HG02610 (cell line): ENCODE measurements around the gene SELENOI.
"Not testable (repeated sequence)": the region's sequence is repeated elsewhere in the genome, so short reads cannot be mapped to it uniquely, and the experiment has no call there.

Experiments used
- ATAC-seq: cut with Tn5 transposase; IDR thresholded peaks from one replicate; pipeline ENCODE4 v1.9.1; 2021; ENCODE audit warnings: mild to moderate bottlenecking, moderate library complexity; ENCODE audit not compliant: unreplicated experiment

Gene SELENOI

GRCh38 chr2:26345545-26346453 lies at the start of gene SELENOI:
Gene SELENOI, plus strand, starts transcription at chr2:26346143. Its CDS starts 90 bp downstream, at chr2:26346233.
- ATAC-seq = peak; percentile 95

GRCh38 chr2:26297061-26297460 lies 48.9 kb upstream of the SELENOI start:
- ATAC-seq = no peak

GRCh38 chr2:26298286-26298637 lies 47.7 kb upstream of the SELENOI start:
- ATAC-seq = peak; percentile 7

GRCh38 chr2:26298638-26299393 lies 47.1 kb upstream of the SELENOI start:
- peak; percentile 51 for ATAC-seq

- ATAC-seq = peak; percentile 51
These were observed 46.4 kb upstream of the SELENOI start for GRCh38 chr2:26299471-26300101.

- no peak for ATAC-seq
These were observed 45.6 kb upstream of the SELENOI start for GRCh38 chr2:26300234-26300925.

GRCh38 chr2:26302846-26303245 lies 43.1 kb upstream of the SELENOI start:
- ATAC-seq = no peak

GRCh38 chr2:26305094-26305493 lies 40.8 kb upstream of the SELENOI start:
- ATAC-seq = not testable (repeated sequence)

GRCh38 chr2:26305540-26305939 lies 40.4 kb upstream of the SELENOI start:
- no peak for ATAC-seq

GRCh38 chr2:26309921-26310320 lies 36.0 kb upstream of the SELENOI start:
- no peak for ATAC-seq

- no peak for ATAC-seq
These were observed 33.5 kb upstream of the SELENOI start for GRCh38 chr2:26312471-26312870.

- no peak for ATAC-seq
These were observed 32.5 kb upstream of the SELENOI start for GRCh38 chr2:26313446-26313845.

- no peak for ATAC-seq
These were observed 31.7 kb upstream of the SELENOI start for GRCh38 chr2:26314243-26314642.

GRCh38 chr2:26316041-26316440 lies 29.9 kb upstream of the SELENOI start:
- ATAC-seq = no peak

GRCh38 chr2:26316845-26317244 lies 29.1 kb upstream of the SELENOI start:
- ATAC-seq = no peak

- ATAC-seq = no peak
These were observed 28.4 kb upstream of the SELENOI start for GRCh38 chr2:26317377-26318105.

GRCh38 chr2:26318950-26319349 lies 27.0 kb upstream of the SELENOI start:
- ATAC-seq = no peak

- not testable (repeated sequence) for ATAC-seq
These were observed 21.5 kb upstream of the SELENOI start for GRCh38 chr2:26324479-26324878.

GRCh38 chr2:26324903-26325302 lies 21.0 kb upstream of the SELENOI start:
- no peak for ATAC-seq

GRCh38 chr2:26325851-26326250 lies 20.1 kb upstream of the SELENOI start:
- ATAC-seq = no peak
